Suprapubic skin (tissue), 3 donors: ENCODE results near the gene NANOGP8.

Experiments used
- CTCF ChIP-seq, 2 donors: fragments of 200-600 bp in 1 of 2; fragments of 450-650 bp in 1 of 2; sonication (generic) in 1 of 2; IDR thresholded peaks; one replicate each; pipeline ENCODE4 v1.5.1; 2016 to 2019; ENCODE audit warnings: antibody characterized with exemption in 2 of 2, mild to moderate bottlenecking in 1 of 2, moderate library complexity in 1 of 2
- EP300 ChIP-seq: sonication (generic); formaldehyde crosslinking; IDR thresholded peaks from one replicate; pipeline ENCODE4 v1.6.1; 2017; ENCODE audit warnings: antibody characterized with exemption

- TF ChIP-seq CTCF (IDR thresholded peaks at IDR 0.05) (no peak), EP300 (no peak)
Measured at GRCh38 chr15:35108453-35108852, 23.4 kb upstream of the NANOGP8 start.
